Glutamatergic neuron (in vitro differentiated cells): Measurements from ENCODE around the gene ZNF394. TPM values are rescaled to one million over a fixed set of nuclear protein-coding genes. Genes with fewer than 3 reads are reported as not detected.
A peak's percentile ranks its signal among the peaks of the same experiment; 100 is the strongest.
"Not testable (repeated sequence)": the region's sequence is repeated elsewhere in the genome, so short reads cannot be mapped to it uniquely, and the experiment has no call there.

Experiments used
- DNase-seq: peaks from one replicate; pipeline ENCODE4 v3.0.0; 2022
- H3K27ac Mint-ChIP-seq: one replicate; pipeline ENCODE4 v1.8.0; 2020; ENCODE audit warnings: mild to moderate bottlenecking, mixed read lengths, inconsistent platforms; ENCODE audit not compliant: unreplicated experiment
- H3K27me3 Mint-ChIP-seq: one replicate; pipeline ENCODE4 v1.8.0; 2020; ENCODE audit warnings: mild to moderate bottlenecking, moderate library complexity, mixed read lengths, inconsistent platforms; ENCODE audit not compliant: unreplicated experiment
- H3K36me3 Mint-ChIP-seq: one replicate; pipeline ENCODE4 v1.8.0; 2020; ENCODE audit warnings: mild to moderate bottlenecking, mixed read lengths, inconsistent platforms; ENCODE audit not compliant: unreplicated experiment
- H3K4me1 Mint-ChIP-seq: one replicate; pipeline ENCODE4 v1.8.0; 2020; ENCODE audit warnings: mild to moderate bottlenecking, low read depth, mixed read lengths, inconsistent platforms; ENCODE audit not compliant: unreplicated experiment
- H3K4me3 Mint-ChIP-seq: one replicate; pipeline ENCODE4 v1.8.0; 2020; ENCODE audit warnings: mild to moderate bottlenecking, mixed read lengths, inconsistent platforms; ENCODE audit not compliant: unreplicated experiment
- H3K9me3 Mint-ChIP-seq: one replicate; pipeline ENCODE4 v1.8.0; 2020; ENCODE audit warnings: mild to moderate bottlenecking, moderate library complexity, mixed read lengths, inconsistent platforms; ENCODE audit not compliant: unreplicated experiment
- CTCF ChIP-seq: fragments of 200-600 bp; sonication (generic); IDR thresholded peaks from one replicate; pipeline ENCODE4 v1.5.0; 2021; ENCODE audit not compliant: partially characterized antibody, unreplicated experiment
- total RNA-seq: library from RNA; stranded (reverse); fragmentation: NEBNext Ultra II Directional; extraction: Animal tissue kit (Norgen Biotek cat#: 25700); gene quantifications from one replicate; pipeline ENCODE4 v1.2.1, GENCODE V29; 2021; ENCODE audit not compliant: unreplicated experiment

Gene ZNF394
- total RNA-seq, 1 donor from 2014 or later = 19.9 TPM

- H3K9me3 Mint-ChIP-seq = peaks cover 2% of the 10 kb centered on the region
- H3K4me1 Mint-ChIP-seq = no peaks in the 10 kb centered on the region
- no peak for TF ChIP-seq CTCF
- no peak overlapping the region for H3K4me3 Mint-ChIP-seq
- no peaks in the 10 kb centered on the region for H3K27me3 Mint-ChIP-seq
- no peak for DNase-seq
- H3K27ac Mint-ChIP-seq = no peak overlapping the region
- peaks cover 4% of the 10 kb centered on the region for H3K36me3 Mint-ChIP-seq
Observed at GRCh38 chr7:99521399-99521798, 21.3 kb upstream of the ZNF394 start.

- H3K4me1 Mint-ChIP-seq = no peaks in the 10 kb centered on the region
- H3K27me3 Mint-ChIP-seq = peaks cover 1% of the 10 kb centered on the region
- TF ChIP-seq CTCF = no peak
- no peak overlapping the region for H3K27ac Mint-ChIP-seq
- no peak overlapping the region for H3K4me3 Mint-ChIP-seq
- no peak for DNase-seq
- H3K9me3 Mint-ChIP-seq = peaks cover 2% of the 10 kb centered on the region
- no peaks in the 10 kb centered on the region for H3K36me3 Mint-ChIP-seq
Observed at GRCh38 chr7:99514050-99514449, 14.0 kb upstream of the ZNF394 start.

GRCh38 chr7:99505324-99505662, 5.2 kb upstream of the ZNF394 start:
- no peak for DNase-seq
- Mint-ChIP-seq H3K9me3 (peaks cover 4% of the 10 kb centered on the region), H3K36me3 (no peaks in the 10 kb centered on the region), H3K27ac (peak overlapping the region; percentile 99), H3K27me3 (peaks cover 4% of the 10 kb centered on the region), H3K4me3 (peak overlapping the region; percentile 100), H3K4me1 (peaks cover 11% of the 10 kb centered on the region)
- TF ChIP-seq CTCF = no peak

GRCh38 chr7:99504603-99505323, 4.7 kb upstream of the ZNF394 start, which contains the start of gene ZKSCAN5:
ZKSCAN5 (plus strand) TSS chr7:99504662; CDS start chr7:99506045, 1,383 bp downstream.
- Mint-ChIP-seq H3K27me3 (peaks cover 7% of the 10 kb centered on the region), H3K27ac (peak within 1 kb of the TSS; percentile 99), H3K4me3 (peak within 1 kb of the TSS; percentile 100), H3K4me1 (peaks cover 12% of the 10 kb centered on the region), H3K9me3 (peaks cover 4% of the 10 kb centered on the region), H3K36me3 (no peaks in the 10 kb centered on the region)
- peak; percentile 97 for DNase-seq
- TF ChIP-seq CTCF = no peak

GRCh38 chr7:99504281-99504602, 4.2 kb upstream of the ZNF394 start:
- peak overlapping the region; percentile 99 for H3K27ac Mint-ChIP-seq
- H3K36me3 Mint-ChIP-seq = no peaks in the 10 kb centered on the region

GRCh38 chr7:99501236-99501635, 1.2 kb upstream of the ZNF394 start:
- H3K9me3 Mint-ChIP-seq, H3K27me3 Mint-ChIP-seq, H3K36me3 Mint-ChIP-seq, DNase-seq, H3K27ac Mint-ChIP-seq: not testable (repeated sequence)
- H3K4me3 Mint-ChIP-seq = peak overlapping the region; percentile 100
- peaks cover 20% of the 10 kb centered on the region for H3K4me1 Mint-ChIP-seq

More at GRCh38 chr7:99504281-99504602, 4.2 kb upstream of the ZNF394 start:
- peaks cover 12% of the 10 kb centered on the region for H3K4me1 Mint-ChIP-seq
- no peak for TF ChIP-seq CTCF
- peaks cover 7% of the 10 kb centered on the region for H3K27me3 Mint-ChIP-seq
- peaks cover 4% of the 10 kb centered on the region for H3K9me3 Mint-ChIP-seq
- peak overlapping the region; percentile 100 for H3K4me3 Mint-ChIP-seq
- DNase-seq = peak; percentile 99
